HG02870 (cell line): ENCODE data around the gene PTPRN2.

Experiments
- ATAC-seq: cut with Tn5 transposase; IDR thresholded peaks from one replicate; pipeline ENCODE4 v1.9.1; 2021; ENCODE audit warnings: mild to moderate bottlenecking, moderate library complexity; ENCODE audit not compliant: unreplicated experiment

PTPRN2 gene

DNA sequence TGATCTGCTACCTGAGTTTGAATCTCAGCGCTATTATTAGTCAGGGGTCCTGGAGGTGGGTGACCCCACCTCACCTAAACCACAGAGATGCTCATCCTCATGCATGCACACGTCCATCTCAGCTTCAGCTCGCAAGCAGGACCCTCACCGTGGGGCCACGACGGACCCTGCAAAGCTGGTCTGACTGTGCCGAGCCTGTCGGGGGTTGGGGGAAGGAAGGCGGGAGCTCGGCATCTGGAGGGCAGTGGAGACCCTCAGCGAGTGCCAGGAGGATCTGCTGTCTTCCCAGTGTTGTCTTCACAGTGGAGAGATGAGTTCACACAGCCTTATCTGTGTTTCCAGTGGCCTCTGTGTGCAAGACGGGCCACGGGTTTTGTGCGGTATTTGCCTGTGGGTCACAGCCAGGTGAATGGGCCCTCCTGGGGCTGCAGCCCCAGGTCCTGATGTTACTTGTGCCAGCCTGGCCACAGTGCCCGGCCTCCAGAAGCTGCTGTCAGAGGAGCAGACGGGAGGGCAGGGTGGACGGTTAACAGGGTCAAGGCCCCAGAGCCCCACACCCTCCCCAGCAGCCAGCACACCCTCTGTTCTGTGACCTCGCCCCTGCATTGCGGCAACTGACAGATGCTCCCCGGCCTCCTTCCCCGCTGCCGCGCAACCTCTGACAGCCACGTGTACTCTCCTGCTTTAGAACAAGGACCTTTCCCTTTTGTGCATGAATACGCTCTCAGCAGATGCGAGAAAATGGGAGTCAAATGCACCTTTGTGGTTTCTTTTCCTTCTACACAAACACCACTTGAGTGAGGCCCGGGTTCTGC is 722.1 kb downstream of the PTPRN2 start:
- ATAC-seq: no peak

DNA sequence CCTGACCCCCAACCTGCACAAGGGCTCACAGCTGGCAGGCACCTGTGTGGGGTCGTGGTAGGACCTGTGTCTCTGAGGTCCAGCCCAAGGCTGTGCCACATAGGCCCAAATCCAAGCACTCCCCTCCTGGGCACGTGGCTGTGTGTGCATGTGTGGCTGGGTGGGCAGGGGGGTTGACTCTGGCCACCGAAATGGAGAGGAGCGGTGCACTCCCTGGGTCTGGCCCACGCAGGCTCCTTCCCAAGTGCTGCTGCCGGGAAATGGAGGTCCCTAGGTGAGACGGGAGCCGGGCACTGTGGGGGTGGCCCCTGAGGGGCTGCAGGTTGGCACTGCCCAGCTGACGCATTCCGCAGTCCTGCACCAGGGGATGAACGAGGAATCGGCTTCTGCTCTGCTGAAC is 722.7 kb downstream of the PTPRN2 start:
- ATAC-seq: no peak

DNA sequence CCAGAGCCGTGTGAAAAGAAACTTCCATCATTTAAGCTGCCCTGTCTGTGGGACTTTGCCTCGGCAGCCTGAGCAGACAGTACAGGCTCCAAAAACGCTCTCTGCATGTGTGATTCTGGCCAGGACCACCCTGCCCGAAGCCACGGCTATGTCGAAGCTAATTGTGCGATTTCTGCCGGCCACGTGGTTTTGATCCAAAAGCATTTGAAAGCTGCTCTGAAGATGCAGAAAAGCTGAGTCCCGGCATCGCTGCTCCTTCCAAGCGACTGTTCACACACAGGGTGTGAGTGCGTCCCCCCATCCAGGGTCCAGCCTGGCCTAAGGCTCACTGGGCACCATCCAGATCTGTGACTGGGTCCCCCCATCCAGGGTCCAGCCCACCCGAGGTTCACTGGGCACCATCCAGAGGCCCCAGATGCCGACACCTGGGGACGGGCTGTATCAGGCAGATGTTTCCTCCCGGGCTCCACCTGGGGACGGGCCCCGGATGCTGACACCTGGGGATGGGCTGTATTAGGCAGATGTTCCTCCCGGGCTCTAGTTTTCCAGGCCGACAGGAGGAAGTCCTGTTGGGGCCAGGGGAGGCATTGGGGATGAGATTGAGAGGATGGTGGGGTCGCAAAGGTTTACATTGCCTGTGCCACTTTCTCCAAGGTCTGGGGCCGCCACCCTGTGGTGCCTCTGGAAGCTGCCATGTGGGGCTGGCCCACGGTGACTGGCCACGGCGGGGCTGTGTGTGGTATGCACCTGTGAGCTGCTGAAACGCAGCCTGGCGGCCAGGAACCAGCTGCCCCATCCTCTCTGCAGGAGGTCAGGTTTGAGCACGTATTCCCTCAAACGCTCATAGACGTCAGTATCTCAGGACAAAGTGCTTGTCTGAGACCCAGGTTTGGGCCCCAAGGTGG is 723.5 kb downstream of the PTPRN2 start:
- ATAC-seq: no peak

DNA sequence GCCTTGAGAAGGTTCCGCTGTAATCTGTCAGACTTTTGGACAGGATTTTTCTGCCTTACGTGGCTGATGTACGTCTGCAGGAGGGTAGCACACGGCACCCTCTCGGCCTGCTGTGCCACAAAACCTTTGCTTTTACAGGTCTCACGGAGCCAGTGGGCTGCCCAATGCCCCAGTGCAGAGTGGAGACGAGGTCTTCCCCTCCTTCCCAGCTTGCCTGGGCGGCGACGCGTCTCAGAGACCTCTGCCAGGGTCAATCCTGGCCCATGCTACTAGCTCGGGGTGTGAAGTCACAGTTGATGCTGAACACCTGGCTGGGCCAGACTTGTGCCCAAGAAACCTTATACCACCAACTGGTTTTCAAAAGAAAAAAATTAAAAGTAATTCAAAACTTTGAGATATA is 724.4 kb downstream of the PTPRN2 start:
- ATAC-seq: no peak

DNA sequence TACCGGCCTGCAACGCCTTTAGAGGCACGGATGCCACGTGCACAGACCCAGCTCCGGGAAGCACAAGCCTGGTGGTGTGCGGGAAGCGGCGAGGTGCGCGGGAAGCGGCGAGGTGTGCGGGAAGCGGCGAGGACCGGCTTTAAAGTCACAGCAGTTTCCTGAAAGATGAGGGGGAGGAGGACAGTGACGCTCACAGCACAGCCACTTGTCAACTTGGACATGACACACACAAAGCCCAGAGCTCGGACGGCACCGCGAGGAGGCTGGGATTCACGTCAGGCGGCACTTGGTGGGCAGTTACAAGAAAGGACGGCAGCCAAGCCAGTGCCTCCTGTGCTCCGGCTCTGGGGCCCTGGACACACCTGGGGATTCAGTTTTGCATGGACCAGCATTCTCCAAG is 724.9 kb downstream of the PTPRN2 start:
- ATAC-seq: no peak

DNA sequence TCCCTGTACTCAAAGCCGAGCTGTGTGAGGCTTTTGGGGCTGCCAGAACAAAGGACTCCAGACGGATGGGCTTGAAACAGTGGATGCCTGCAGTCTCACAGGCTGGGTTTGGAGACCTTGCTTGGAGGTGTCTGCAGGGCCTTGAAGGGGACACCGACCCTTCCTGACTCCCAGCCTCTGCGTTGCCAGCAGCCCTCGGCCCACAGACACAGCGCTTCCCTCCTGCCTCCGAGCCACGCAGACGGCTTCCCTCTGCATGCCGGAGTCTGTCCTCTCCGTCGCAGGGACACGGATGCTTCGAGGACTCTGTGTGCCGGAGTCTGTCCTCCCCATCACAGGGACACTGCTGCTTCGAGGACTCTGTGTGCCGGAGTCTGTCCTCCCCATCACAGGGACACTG is 726.1 kb downstream of the PTPRN2 start:
- no peak for ATAC-seq

DNA sequence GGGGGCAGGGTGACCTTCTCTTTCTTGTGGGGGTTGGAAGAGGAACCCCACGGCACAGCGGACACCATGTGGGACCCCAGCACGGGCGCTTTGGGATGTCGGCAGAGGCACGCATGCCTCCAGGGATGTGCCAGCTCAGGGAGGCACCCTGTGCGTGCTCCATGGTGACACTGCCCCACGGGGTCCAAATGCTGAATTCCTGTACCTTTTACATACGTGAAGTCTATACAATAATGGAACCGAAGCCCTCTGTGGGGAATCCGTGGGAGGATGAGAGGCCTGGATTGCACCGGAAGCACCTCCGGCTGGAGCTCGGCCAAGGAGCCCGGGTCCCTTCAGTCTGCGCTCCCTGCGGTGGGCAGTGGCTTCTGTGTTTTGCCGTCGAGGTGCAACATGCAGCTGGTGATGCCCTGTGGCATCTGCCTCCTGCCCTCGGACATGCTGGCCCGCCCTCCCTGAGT is 726.6 kb downstream of the PTPRN2 start:
- ATAC-seq: no peak

DNA sequence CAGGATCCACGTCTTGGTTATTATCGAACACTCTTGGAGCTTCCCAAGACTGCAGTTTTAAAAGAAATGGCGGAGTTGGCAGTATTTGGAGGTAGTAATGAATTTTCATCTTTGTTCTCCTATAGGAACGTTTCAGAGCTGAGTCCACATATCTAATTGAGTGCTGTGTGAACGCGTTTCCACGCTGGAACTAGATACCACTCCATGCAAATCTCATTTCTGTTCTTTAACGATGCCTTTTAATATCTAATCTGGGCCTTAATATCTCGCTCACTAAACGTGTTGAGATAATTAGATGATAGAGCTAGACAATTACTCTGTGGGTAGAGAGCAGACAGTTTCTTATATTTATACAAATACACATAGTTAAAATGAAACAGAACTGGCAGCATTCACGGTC is 727.2 kb downstream of the PTPRN2 start:
- no peak for ATAC-seq

DNA sequence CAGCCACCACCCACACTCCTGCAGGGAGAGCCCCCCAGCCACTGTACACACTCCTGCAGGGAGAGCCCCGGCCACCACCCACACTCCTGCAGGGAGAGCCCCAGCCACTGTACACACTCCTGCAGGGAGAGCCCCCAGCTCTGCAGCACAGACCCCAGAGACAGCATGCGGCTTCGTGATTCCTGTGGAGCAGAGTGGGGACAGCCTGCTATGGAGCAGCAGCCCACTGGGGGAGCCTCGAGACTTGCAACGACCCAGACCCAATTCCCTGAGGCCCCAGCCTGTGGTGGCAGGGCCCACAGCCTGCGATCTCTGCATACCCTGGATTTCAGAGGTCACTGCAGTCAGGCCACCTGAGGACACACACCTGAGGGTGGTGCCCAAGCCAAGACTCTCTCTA is 727.7 kb downstream of the PTPRN2 start:
- no peak for ATAC-seq

DNA sequence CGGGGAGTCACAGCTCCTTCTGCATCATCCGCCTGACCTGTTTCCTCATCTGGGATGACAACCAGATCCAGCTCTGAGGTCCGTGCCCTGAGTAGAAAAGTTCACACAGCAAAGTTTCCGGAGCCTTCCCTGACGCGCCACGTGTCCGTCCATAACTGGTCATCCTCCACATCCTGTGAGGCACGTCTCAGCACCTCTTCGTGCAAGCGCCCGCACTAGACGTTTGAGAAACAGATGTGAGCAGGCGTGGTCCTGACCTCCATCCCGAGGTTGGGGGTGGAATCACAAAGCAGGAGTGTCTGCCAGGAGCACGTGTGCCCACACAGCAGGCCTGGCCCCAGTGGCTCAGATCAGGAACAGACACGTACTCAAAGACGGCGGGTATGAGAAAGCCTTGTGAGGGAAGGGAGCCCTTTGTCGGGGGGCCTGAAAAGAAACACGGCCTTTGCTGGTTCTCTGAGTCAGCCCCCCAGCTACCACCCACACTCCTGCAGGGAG is 730.0 kb downstream of the PTPRN2 start:
- ATAC-seq: no peak

DNA sequence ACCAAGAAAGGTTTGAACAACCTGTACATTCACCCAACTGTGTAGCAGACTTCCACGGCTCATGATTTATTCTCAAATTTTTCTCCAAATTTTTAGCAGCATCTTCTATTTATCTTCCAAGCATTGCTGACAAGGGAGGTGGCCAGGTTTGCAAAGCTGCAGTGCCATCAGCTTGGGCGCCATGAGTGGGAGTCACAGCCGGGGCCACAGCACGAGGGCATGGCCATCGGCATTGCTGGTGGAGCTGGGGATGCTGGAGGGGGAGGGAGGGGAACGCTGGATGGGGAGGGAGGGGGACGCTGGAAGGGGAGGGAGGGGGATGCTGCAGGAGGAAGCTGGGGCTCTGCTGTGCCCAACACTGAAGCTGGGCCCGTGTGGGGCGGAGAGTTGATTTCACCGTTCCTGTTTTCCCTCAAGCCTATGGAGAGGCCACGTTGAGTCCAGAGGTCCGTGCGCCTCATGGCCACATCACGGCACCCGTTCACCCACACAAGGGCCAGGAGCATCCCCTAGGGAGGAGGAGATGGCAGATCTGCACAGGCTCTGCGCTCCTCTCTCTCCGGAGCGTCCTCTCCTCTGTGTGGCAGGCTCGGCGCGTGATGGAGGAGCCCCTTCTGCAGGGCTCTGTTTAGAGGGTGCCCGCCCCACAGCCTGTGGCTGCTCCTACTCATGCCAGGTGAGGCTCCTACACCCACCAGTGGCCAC is 730.6 kb downstream of the PTPRN2 start:
- no peak for ATAC-seq

DNA sequence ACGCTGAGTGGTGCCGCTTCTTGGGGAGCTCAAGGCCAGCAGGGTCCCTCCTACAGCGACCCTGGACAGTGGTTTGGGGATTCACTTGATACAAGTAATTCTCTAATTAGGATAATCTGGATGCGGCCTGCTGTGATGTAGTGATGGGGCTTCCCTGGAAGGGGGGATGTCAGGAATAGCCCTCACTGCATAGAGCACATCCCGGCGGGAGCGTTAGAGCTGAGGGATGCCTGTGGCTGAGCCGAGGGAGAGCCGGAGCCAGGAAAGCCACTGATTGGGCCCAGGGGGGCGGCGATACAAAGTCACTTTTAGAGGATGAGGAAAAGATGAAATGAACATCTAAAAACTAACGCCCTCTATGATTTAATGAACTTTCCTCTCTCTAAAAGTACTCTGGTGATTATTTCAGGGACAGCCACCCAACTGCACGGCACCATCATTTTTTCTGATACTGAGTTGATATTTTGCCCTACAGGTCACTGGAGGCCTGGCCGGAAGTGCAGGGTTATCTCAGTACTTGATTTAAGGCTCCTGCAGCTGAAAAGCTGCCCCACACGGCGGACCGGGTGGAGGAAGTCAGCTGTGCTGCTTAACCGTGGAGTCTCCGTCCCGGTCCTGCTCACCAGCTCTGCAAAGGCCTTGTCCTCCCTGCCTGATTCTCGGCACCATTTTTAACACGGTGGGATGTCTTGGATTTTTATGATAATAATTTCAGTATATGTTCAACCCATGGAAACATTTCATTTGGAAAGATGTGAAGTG is 732.0 kb downstream of the PTPRN2 start:
- ATAC-seq: no peak

DNA sequence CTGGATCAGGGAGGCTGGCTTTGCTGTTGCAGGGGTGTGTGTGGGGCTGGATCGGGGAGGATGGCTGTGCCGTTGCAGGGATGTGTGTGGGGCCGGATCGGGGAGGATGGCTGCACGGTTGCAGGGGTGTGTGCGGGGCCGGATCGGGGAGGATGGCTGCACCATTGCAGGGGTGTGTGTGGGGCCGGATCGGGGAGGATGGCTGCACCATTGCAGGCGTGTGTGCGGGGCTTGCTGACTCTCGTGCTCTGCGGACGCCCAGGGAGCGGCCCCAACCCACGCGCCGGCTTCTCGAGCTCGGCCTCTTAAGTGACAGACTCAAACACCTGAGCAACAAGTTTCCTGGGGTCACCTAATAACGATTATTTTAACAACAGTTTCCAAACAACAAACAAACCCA is 732.6 kb downstream of the PTPRN2 start:
- no peak for ATAC-seq

DNA sequence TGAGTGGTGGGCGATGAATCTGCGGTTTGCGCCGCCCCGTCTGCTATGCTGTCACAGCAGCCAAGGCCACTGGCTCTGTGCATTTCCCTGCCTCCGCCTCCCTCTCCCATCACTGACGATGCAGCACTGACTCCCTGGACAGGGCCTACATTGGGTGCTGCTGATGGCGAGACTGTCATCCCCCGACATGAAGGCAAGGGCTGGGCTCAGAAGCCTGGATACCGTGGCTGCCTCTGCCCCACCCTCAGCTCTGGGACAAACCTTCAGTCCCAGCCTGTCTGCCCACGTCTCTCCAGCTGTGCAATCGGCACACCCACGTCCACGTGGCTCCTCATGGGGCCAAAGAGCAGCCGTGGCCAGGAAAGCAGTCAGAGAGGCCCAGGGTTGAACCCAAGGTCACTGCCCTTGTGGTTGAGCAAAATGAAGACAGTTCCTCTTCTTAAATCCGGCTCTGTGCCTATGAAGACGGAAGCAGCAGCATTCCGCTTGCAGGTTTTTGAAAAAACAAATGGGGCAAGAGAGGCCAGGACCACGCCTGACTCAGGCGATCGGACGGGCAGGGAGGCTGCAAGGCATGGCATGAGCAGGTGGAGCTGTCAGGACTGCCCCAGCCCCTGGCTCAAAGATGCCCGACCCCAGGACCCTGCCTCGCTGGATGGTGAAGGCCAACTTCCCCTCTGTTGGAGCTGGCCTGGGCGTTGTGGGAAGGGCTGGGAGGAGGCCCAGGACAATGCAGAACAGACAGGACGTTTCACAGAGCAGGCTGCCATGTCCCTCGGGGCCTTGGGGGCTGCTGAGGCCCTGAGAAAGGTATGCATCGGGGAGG is 733.3 kb downstream of the PTPRN2 start:
- no peak for ATAC-seq

DNA sequence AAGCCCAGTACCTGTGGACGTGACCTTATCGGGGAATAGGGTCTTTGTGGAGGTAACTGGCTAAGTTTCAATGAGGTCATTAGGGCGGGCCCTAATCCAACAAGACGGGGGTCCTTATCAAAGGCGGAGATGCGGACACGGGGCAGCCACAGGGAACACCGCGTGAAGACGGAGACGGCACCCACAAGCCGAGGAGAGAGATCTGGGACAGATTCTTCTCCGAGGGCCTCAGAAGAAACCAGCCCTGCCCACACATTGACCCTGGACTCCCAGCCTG is 733.9 kb downstream of the PTPRN2 start:
- ATAC-seq: no peak

DNA sequence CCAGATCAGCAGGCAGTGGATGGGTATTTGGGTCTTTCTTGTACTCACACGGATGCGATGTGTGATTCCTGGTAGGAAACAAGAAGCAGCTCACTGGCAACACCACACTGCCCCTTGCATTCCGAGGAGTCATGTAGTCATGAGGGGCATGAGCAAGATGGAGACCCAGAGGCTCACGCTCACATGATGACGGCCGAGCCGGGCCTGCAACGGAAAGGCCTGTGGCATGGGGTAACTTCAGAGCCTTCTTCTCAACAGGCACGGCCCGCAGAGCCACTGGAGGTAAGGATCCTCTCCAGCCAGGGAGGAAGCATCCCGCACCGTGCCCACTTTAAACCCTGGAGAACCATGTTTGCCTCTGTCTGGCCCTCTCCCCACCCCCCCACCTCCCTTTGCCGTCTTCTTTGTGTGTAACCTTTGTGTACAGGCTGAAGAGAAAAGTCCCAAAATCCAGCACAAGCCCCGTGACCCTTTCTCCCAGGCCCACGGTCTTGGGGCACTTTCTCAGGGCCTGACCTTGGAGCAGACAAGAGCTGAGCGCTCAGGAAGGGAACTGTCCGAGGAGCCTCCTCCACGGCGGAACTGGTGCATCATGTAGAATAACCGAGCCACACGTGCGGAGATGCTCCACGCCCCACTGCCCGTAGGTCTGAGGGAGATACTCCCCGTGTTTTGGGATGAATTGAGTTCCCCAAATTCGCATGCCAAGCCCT is 734.4 kb downstream of the PTPRN2 start:
- no peak for ATAC-seq

DNA sequence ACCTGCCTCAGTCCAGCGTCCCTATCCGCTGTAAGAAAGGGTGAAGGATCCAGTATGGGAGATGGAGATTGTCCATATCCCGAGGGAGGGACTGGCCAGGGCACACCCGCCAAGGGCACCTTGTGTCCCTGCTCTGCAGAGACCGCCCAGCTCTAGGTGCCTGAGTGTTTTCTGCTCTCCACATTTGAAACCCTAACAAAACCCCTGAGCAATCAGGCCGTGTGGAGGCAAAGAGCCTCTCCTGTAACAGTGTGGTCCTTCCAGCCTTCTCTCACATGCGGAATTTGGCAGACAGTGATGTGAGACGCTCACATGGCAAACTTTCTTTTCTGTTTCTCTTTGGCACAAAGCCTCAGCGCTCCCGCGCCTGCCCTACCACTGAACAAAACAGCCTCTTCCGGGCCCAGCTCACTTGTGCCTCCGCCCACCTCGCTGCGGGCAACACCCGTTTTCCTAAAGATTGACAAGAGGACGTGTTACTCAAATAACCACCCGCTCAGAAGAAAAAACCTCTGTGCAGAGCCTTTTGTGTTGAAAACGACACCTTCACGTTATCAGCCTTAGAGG is 736.0 kb downstream of the PTPRN2 start:
- ATAC-seq: no peak

DNA sequence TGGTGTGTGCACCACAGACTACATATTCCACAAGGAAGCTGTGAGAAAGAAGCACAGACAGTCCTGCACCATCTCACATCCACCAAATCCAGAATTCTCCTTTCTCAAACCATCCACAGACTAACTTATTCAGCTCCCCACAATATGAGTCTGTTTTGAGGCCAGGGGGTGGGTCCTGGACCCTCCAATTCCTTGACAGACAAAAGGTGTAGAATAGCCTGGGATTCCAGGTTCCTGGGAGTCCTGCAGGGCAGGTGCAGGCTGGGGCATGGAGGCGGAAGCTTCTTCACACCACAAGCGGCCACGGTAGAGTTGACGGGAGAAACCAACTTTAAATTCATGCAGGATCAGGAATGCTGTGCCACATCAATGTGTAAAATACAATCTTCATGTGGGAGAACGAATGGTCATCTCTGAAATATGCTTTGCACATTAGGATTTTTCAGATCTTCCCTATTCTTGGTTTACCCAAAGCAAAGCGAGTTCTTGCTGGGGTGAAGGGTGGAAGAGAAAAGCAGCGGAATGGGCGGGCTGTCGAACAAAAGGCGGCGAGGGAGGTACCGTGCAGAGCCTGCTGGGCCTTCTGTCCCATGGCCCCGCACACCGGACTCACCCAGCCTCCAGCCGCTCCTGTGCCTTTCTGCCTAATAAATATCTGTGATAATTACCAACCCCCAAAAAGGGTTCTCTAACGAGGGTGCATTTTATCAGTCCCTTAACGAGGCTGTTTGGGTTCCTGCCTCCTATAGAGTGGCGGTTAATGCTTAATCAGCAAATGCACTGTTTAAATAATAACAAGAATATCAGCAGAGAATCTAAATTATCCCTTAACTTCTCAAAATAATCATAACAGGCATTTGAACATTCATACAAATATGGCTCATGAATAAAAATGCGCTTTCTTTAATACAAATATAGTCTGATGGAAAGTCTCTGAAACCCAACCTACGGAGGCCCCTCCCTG is 736.9 kb downstream of the PTPRN2 start:
- ATAC-seq: no peak
